GM12801 (cell line): ENCODE data around the gene DACH2.

Experiments used
- CTCF ChIP-seq: IDR thresholded peaks from one replicate; pipeline ENCODE4 v1.5.1; 2011; ENCODE audit warnings: control low read depth; ENCODE audit not compliant: insufficient read length; ENCODE audit errors: extremely low read depth

DACH2 gene

GRCh38 chrX:86507331-86507730, 359.1 kb downstream of the DACH2 start:
- TF ChIP-seq CTCF: no peak

GRCh38 chrX:86579777-86580176, 431.5 kb downstream of the DACH2 start:
- TF ChIP-seq CTCF: no peak

GRCh38 chrX:86604607-86605006, 456.4 kb downstream of the DACH2 start:
- TF ChIP-seq CTCF: no peak

GRCh38 chrX:86696951-86697350, 548.7 kb downstream of the DACH2 start:
- no peak for TF ChIP-seq CTCF

GRCh38 chrX:86711531-86712180, 563.4 kb downstream of the DACH2 start:
- TF ChIP-seq CTCF: no peak

- TF ChIP-seq CTCF: no peak
Measured at GRCh38 chrX:86714441-86714840, 566.2 kb downstream of the DACH2 start.

- TF ChIP-seq CTCF: no peak
Measured at GRCh38 chrX:86724277-86724676, 576.0 kb downstream of the DACH2 start.
